ENCODE results near the gene EXOSC1. TPM values are rescaled to one million over a fixed set of nuclear protein-coding genes. Genes with fewer than 3 reads are reported as not detected.

The EXOSC1 gene
- polyA plus RNA-seq, 1 experiment, result 47.6 TPM

Small RNA genes lying within 50 kb of the gene (small RNA-seq; reads per million reads assigned to genes)
- not detected for gene RF00019 (ENCODE audit: insufficient read length, low read depth)

Other genes starting within 250 kb of the EXOSC1 start
- gene ARHGAP19, start 153.4 kb downstream of the EXOSC1 start, polyA plus RNA-seq (2011; rRNA removed), result 7.8 and 8.6 TPM in 2 replicates
- gene FRAT1, start 126.7 kb downstream of the EXOSC1 start, polyA plus RNA-seq (2011; rRNA removed), result 1.1 and 1.2 TPM in 2 replicates
- gene FRAT2, start 111.3 kb downstream of the EXOSC1 start, polyA plus RNA-seq (2011; rRNA removed), result 2.4 and 2.6 TPM in 2 replicates
- gene RRP12, start 44.7 kb downstream of the EXOSC1 start, polyA plus RNA-seq (2011; rRNA removed), result 10.6 and 13.4 TPM in 2 replicates
- 452 and 459 TPM in 2 replicates for gene PGAM1, start 19.8 kb downstream of the EXOSC1 start, polyA plus RNA-seq (2011; rRNA removed)
- gene ZDHHC16, start 169 bp upstream of the EXOSC1 start, polyA plus RNA-seq (2011; rRNA removed), result 64.5 and 69.6 TPM in 2 replicates
- gene MMS19, start 52.4 kb upstream of the EXOSC1 start, polyA plus RNA-seq (2011; rRNA removed), result 71.5 and 80.2 TPM in 2 replicates
- gene UBTD1, start 52.9 kb upstream of the EXOSC1 start, polyA plus RNA-seq (2011; rRNA removed), result 15.5 and 20.3 TPM in 2 replicates
- 0.05 and 0.06 TPM in 2 replicates for gene ANKRD2, start 126.8 kb upstream of the EXOSC1 start, polyA plus RNA-seq (2011; rRNA removed)
- 0.41 and 0.53 TPM in 2 replicates for gene HOGA1, start 138.4 kb upstream of the EXOSC1 start, polyA plus RNA-seq (2011; rRNA removed)
- not detected in 2 replicates for gene C10orf62, start 143.7 kb upstream of the EXOSC1 start, polyA plus RNA-seq (2011; rRNA removed)
- 14.4 and 16.0 TPM in 2 replicates for gene MORN4, start 187.5 kb upstream of the EXOSC1 start, polyA plus RNA-seq (2011; rRNA removed)
- gene PI4K2A, start 194.7 kb upstream of the EXOSC1 start, polyA plus RNA-seq (2011; rRNA removed), result 35.6 and 36.1 TPM in 2 replicates
- 26.5 and 36.9 TPM in 2 replicates for gene AVPI1, start 241.2 kb upstream of the EXOSC1 start, polyA plus RNA-seq (2011; rRNA removed)